Brain pericyte (primary cell): ENCODE results near the gene SMYD3.

Source experiments
- DNase-seq: peaks from one replicate; pipeline ENCODE4 v3.0.0-alpha.2; 2012; ENCODE audit warnings: low read depth, low spot score

Gene SMYD3

DNA sequence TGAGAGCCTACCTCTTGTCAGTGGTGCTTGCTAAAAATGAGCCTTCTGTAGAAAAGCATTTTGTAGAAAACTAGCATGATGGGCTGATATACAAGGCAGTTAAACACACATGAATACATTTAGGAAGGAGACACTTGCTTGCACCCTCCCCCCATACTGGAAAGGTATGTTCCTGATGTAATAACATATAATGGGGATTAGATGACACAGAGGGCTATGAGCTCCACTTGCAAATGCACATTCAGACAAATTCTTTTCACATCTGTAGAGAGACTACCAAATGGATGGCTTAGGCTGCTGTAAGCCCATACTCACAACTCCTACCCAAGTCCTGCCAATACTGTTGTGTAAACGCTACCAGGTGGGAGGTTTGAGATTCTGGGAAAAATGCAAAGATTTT is 634.0 kb downstream of the SMYD3 start:
- DNase-seq = no peak

- DNase-seq = no peak
Observed at GRCh38 chr1:245872475-245872874, 634.6 kb downstream of the SMYD3 start.

- no peak for DNase-seq
Observed at GRCh38 chr1:245871915-245872314, 635.2 kb downstream of the SMYD3 start.

DNA sequence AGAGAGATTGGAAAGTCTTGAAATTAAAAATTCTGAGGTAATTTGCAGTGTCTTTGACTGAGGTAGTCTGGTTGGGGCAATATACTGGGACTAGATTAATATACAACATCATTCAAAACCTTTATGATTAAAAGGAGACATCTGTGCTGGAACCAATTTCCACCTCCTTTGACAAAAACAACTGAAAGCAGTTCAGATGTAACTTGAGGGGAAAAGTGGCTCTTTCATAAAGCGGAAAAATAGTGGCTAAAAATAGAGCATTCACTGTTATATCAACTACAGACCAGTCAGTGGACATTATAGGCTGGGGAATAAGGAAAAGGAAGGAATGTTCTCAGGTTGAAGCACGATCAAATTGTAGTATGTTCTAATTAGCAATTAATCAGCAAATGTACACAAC is 635.9 kb downstream of the SMYD3 start:
- no peak for DNase-seq

- no peak for DNase-seq
Observed at GRCh38 chr1:245870698-245871097, 636.4 kb downstream of the SMYD3 start.

GRCh38 chr1:245869847-245870246 is 637.2 kb downstream of the SMYD3 start:
- no peak for DNase-seq

DNA sequence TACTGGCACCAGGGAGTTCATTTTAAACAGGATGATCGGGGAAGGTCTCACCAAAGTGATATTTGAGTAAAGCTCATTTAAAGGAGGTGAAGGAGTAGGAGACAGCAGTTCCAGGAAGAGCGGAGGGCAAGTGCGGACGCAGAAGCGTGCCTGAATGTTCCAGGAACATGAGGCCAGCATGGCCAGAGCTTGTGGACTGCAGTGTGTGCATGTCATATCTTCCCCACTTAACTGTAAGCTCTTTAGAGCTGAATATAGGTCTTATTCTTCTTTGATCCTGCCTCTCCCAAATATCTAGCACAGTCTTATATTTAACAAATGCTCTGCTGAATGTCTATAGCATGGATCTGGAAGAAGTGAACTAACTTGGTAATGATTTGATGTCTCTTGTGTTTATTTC is 639.3 kb downstream of the SMYD3 start:
- DNase-seq = no peak

DNA sequence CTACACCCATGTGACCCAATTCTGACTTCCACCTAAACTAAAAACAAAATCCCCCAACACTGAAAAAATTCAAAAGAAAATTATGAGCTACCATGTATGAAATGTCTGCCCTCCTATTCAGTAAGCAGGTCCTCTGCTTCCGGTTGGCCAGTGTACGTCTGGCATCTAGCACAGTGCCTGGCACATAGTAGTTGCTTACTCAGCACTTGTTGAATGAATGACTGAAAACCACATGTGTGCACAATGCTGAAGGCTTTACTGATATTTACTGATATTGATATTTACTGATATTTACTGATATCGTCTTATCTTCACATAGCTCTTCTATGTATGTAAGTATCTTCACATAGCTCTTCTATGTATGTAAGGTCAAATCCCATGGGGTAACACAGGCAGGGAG is 642.2 kb downstream of the SMYD3 start:
- no peak for DNase-seq

GRCh38 chr1:245863566-245864184 is 643.4 kb downstream of the SMYD3 start:
- no peak for DNase-seq

DNA sequence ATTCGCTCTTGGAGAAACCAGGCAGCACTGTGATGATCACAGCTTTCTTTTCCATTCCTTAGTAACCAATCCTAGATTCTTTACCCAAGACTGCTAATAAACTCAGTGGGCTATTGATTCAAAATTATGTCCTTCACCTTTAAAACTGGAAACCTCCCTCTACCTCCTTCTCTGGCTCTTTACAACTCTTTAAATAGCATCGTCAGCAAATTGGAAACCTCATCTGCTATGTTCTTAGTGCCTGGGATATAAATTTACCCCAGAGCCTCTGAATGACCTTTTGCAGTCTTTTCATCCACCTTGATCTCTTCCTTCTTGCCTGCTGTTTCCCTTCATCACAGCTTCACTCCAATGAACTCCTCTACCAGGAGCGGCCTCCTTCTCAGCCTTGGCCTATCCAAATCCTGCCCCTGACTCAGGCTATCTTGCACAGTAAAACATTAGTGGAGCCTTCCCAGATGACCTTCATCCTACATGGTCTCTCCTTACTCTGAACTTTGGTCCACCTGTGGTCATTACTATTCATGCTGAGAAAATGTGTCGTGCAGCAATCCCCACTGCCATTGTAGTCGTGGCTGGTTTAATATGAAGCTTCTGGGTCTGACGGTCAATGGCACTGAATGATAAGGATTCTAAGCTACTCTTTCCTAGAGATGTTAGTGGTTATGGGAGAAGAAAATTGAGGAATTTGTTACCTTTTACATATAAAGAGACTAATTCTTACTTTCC is 644.1 kb downstream of the SMYD3 start:
- no peak for DNase-seq

DNA sequence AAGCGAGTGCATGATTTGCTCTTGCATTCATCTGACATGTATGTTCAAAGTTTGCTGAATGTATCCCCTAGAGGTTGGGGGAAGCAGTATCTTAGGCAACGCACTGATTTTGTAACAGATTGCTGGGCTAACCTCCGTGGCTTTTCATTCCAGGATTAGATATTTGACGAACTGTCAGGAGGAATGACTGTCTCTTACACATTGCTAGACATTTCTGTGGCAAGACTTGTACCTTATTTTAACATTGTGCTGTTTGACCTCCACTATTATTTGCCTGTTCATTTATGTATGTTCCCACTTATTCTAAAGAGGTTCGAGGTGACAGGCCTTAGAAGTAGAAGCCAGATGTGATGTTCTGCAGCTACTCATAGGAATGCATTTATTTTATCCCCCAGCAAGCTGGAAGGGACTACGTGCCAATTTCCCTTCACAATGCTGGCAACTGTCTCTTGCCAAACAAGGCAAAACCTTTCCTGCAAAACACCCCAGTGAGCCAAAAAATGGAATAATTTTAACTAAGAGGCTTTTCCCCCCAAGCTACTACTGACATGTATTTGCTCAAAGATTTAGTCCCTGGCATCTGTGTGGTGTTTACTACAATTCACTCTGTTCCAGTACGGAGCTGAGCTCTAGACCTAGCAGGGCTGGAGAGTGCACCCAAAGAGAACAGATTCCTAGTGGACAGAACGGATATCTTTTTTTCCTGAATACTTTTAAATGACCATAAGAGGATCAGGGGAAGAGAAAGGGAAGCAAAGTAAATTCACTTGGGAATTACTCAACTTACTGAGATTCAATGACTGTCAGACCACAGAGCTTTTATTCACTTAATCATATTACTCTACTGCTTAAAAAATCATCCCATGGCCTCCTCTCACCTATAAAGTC is 646.2 kb downstream of the SMYD3 start:
- DNase-seq = no peak

DNA sequence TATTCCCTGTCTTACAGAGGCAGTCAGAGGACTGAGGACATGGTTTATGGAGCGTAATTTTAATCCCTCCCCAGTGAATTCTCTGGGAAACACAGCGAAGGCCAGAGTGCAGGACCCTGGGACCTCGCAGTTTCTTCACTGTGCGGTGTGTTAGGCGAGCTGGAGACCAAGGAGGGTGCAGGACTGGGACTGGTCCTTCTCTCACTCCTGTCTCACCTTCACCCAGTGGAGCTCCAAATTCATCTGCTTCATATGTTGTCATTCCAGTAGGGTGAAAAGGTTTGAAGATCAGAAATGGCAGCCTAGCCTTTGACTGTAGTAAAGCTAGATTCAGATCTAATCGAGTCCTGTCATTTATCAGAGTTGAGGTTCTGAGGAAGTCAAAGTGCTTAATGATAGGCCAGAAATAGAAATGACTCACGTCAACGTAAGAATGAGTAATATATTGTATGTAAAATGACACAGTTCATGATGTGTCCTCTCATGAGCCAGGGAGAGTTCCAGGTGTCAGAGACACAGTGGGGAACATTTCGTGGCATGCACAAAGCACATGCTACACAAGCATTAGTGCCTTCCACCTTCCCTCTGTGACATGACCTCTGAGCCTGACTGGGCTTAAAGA is 647.5 kb downstream of the SMYD3 start:
- no peak for DNase-seq

GRCh38 chr1:245858722-245859492 is 648.2 kb downstream of the SMYD3 start:
- DNase-seq = no peak

GRCh38 chr1:245858022-245858721 is 648.9 kb downstream of the SMYD3 start:
- DNase-seq = no peak

GRCh38 chr1:245856944-245857531 is 650.0 kb downstream of the SMYD3 start:
- DNase-seq = no peak

- no peak for DNase-seq
Observed at GRCh38 chr1:245855846-245856730, 651.0 kb downstream of the SMYD3 start.

DNA sequence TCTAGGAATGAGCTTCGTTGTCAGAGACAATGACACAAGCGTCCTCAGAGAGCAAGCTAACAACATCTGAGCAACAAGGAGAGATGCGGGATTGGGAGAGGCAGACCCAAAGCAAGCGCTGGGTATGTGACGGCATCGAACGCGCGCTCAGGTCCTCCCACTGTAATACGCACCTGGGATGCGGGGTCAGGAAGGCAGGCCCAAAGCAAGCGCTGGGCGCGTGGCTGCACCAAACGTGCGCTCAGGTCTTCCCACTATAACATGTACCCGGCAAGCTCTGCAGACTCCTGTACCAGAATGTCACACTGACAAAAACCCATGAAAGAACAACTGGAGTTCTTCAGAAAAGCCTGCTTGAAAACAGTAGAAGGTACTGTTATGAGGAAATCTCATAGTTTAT is 653.8 kb downstream of the SMYD3 start:
- DNase-seq = no peak

GRCh38 chr1:245843101-245843500 is 664.0 kb downstream of the SMYD3 start:
- no peak for DNase-seq

- DNase-seq = no peak
Observed at GRCh38 chr1:245842106-245842505, 665.0 kb downstream of the SMYD3 start.
